Heart left ventricle (tissue), 13 donors: ENCODE data around the gene KRTAP4-7.

Source experiments
- CTCF ChIP-seq, 12 donors: fragments of 200-600 bp; sonication (generic) in 4 of 12; IDR thresholded peaks; one replicate each; pipeline versions ENCODE4 v1.5.0 to v1.8.0; 2018 to 2022; ENCODE audit warnings: antibody characterized with exemption in 12 of 12, mild to moderate bottlenecking in 5 of 12
- POLR2A ChIP-seq, 2 donors: fragments of 450-650 bp; IDR thresholded peaks; one replicate each; pipeline ENCODE4 v1.6.1; 2017; ENCODE audit warnings: antibody characterized with exemption in 2 of 2, mild to moderate bottlenecking in 2 of 2, moderate library complexity in 2 of 2
- donor health status: ischemic (EF 13 %, LVEDD 7.1; RV severe dilation, severe dysfunction).
- donor health status: DM: no; HTN: yes; CAD: no.
- donor health status: DM: no; HTN: no; CAD: no.
- donor health status: ischemic (EF 25% LVEDD 6.9; RV normal size, moderate dysfunction).
- donor health status: ischemic (EF 25% LVEDD 5.7; RV mildly dilated, moderate dysfunction).
- donor health status: ischemic (EF 35%, LVEDD 5.7; RV mildly dilated, moderate dysfunction).
- donor health status: nonischemic (EF 11% LVEDD 7.7; RV severe dilation, severe dysfunction).
- donor health status: DM: yes; HTN: yes; CAD: no.
- donor health status: PGD.
- donor health status: ischemic (EF 29% LVEDD 5.4; RV normal size, mild dysfunction).
- donor health status: nonischemic (EF 23%, LVEDD 6.1; RV moderate dilation, normal function).

GRCh38 chr17:41069031-41069430 lies 14.9 kb upstream of the KRTAP4-7 start:
- TF ChIP-seq CTCF (IDR thresholded peaks at IDR 0.05) (no peak), POLR2A (IDR thresholded peaks at IDR 0.05) (no peak)
